Thyroid gland (tissue), 4 donors: ENCODE results near the gene ZRANB3. TPM values are rescaled to one million over a fixed set of nuclear protein-coding genes. Genes with fewer than 3 reads are reported as not detected.

Source experiments
- DNase-seq, 2 donors: peaks; one replicate each; pipeline ENCODE4 v3.0.0-alpha.2; 2019
- H3K27ac ChIP-seq, 3 donors: fragments of 200-600 bp; sonication (generic); 1 replicate in 2 of 3; 2 replicates in 1 of 3; pipeline ENCODE4 v1.5.1; 2016 to 2019; ENCODE audit warnings: mild to moderate bottlenecking in 1 of 3, moderate library complexity in 1 of 3
- H3K27me3 ChIP-seq: fragments of 200-600 bp; sonication (generic); one replicate; pipeline ENCODE4 v1.5.1; 2019
- H3K36me3 ChIP-seq, 2 donors: fragments of 200-600 bp; sonication (generic); one replicate each; pipeline ENCODE4 v1.5.1; 2016 to 2019
- H3K4me1 ChIP-seq, 2 donors: fragments of 200-600 bp; sonication (generic); one replicate each; pipeline ENCODE4 v1.5.1; 2017 to 2019
- H3K4me3 ChIP-seq, 3 donors: fragments of 200-600 bp; sonication (generic); replicated peaks in 1 of 3; 1 replicate in 2 of 3; 2 replicates in 1 of 3; pipeline ENCODE4 v1.5.1; 2016; ENCODE audit warnings: mild to moderate bottlenecking in 1 of 3
- H3K9me3 ChIP-seq: fragments of 200-600 bp; sonication (generic); one replicate; pipeline ENCODE4 v1.5.1; 2017
- POLR2A ChIP-seq, 2 donors: fragments of 450-650 bp; IDR thresholded peaks; one replicate each; pipeline ENCODE4 v1.6.1; 2017; ENCODE audit warnings: antibody characterized with exemption in 2 of 2, mild to moderate bottlenecking in 2 of 2, moderate library complexity in 1 of 2
- WGBS, 2 donors: methylation state at CpG; one replicate each; pipeline ENCODE4 v1.1.5; 2017; 5-methylcytosine and 5-hydroxymethylcytosine counted together
- intact Hi-C: fragments of 100-400 bp; cut with DNase I; formaldehyde crosslinking; loops from one replicate; pipeline ENCODE4 v1.15.1; 2023
- total RNA-seq, 4 donors: library from RNA; depleted of rRNA; stranded (reverse); fragments of >200 nt; gene quantifications; one replicate each; pipeline ENCODE4 v1.2.3, GENCODE V29; 2016
- TF ChIP-seq, protein P1 (sequence below), 6 experiments: fragments of 200-600 bp in 3 of 6; fragments of 450-650 bp in 3 of 6; sonication (generic) in 3 of 6; IDR thresholded peaks; one replicate each; pipeline ENCODE4 v1.5.1; 2016 to 2019; ENCODE audit warnings: antibody characterized with exemption in 6 of 6, mild to moderate bottlenecking in 2 of 6, inconsistent platforms in 1 of 6, moderate library complexity in 1 of 6

Gene ZRANB3
- total RNA-seq, 4 donors from 2014 or later, result 3.1 to 12.2 (median 9.3) TPM

DNA sequence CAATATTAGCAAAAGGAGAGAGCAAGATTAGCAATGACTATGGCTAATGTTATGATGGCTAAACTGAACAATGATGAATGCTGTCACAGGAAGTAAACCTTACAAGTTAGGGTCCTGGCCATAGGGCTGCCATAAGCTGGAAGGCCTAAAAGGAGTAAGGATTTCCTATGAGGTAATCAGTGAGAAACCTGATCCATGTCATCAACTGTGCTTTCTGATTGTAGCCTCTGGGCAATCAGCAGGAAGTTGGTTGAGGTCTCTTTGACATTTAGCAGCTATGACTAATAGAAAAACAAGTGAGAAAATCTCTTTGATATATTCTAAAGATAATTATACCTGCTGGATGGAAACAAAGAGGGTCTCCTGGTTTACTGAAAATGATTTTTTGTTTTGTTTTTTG is 285.9 kb downstream of the ZRANB3 start:
- DNase-seq, result no peak
- TF ChIP-seq POLR2A (IDR thresholded peaks at IDR 0.05), result no peak
- TF ChIP-seq, protein P1, sequence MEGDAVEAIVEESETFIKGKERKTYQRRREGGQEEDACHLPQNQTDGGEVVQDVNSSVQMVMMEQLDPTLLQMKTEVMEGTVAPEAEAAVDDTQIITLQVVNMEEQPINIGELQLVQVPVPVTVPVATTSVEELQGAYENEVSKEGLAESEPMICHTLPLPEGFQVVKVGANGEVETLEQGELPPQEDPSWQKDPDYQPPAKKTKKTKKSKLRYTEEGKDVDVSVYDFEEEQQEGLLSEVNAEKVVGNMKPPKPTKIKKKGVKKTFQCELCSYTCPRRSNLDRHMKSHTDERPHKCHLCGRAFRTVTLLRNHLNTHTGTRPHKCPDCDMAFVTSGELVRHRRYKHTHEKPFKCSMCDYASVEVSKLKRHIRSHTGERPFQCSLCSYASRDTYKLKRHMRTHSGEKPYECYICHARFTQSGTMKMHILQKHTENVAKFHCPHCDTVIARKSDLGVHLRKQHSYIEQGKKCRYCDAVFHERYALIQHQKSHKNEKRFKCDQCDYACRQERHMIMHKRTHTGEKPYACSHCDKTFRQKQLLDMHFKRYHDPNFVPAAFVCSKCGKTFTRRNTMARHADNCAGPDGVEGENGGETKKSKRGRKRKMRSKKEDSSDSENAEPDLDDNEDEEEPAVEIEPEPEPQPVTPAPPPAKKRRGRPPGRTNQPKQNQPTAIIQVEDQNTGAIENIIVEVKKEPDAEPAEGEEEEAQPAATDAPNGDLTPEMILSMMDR (IDR thresholded peaks at IDR 0.05), result no peak
- Histone ChIP-seq H3K4me3 (no peak overlapping the region), H3K27me3 (no peaks in the 10 kb centered on the region), H3K36me3 (no peaks in the 10 kb centered on the region), H3K9me3 (no peaks in the 10 kb centered on the region), H3K4me1 (no peaks in the 10 kb centered on the region), H3K27ac (no peak overlapping the region)
- intact Hi-C loops, result no loop called here

DNA sequence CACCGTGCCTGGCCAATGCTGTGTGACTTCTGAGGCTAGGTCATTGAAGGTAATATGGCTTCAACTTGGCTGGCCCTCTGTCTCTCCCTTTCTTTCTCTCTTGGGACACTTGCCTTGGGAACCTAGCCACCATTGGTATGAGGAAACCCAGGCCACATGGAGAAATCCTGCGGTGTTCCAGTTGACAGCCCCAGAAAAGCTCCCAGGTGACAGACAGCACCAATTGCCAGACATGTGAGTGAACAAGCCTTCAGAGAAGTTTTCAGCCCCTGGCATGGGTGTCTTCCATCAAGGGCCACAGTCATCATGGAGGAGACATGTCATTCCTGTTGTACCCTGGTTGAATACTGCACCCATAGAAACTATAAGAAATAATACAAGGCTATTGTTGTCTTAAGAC is 292.4 kb downstream of the ZRANB3 start:
- Histone ChIP-seq H3K27ac (no peak overlapping the region), H3K9me3 (no peaks in the 10 kb centered on the region), H3K4me1 (no peaks in the 10 kb centered on the region), H3K27me3 (no peaks in the 10 kb centered on the region), H3K4me3 (no peak overlapping the region), H3K36me3 (no peaks in the 10 kb centered on the region)
- TF ChIP-seq POLR2A (IDR thresholded peaks at IDR 0.05), result no peak
- TF ChIP-seq, protein P1 (IDR thresholded peaks at IDR 0.05), result no peak
- no peak for DNase-seq
- WGBS, 2 donors, result 93 to 100% methylated on average over 2 of the region's 2 CpGs
- intact Hi-C loops, result no loop called here

GRCh38 chr2:135230150-135230549 is 300.9 kb downstream of the ZRANB3 start:
- H3K4me1 ChIP-seq, result no peaks in the 10 kb centered on the region
- H3K27me3 ChIP-seq, result no peaks in the 10 kb centered on the region
- intact Hi-C loops, result no loop called here
- no peaks in the 10 kb centered on the region for H3K36me3 ChIP-seq
- no peak overlapping the region for H3K27ac ChIP-seq
- H3K4me3 ChIP-seq, result no peak overlapping the region
- no peaks in the 10 kb centered on the region for H3K9me3 ChIP-seq
- no peak for TF ChIP-seq POLR2A (IDR thresholded peaks at IDR 0.05)
- TF ChIP-seq, protein P1 (IDR thresholded peaks at IDR 0.05), result no peak
- 48 to 69% methylated on average over 1 of the region's 1 CpG for WGBS, 2 donors
- no peak for DNase-seq

DNA sequence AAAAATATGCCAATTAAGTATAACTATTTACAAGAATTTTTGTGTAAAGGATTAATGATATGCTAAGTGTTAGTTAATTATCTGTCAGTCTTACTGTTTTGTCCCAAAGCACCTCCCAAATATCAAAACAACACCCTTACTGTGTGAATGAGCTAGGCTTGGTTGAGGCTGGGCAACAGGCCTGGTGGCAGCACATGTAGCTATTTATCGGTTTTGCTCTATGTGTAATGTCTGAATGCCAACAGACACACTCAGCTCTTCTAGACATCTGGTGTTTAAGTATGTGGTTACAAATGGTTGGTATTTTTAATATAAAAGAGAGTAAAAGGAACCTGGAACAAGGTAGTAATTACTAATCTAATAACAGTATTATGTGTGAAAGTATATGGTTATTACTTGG is 303.6 kb downstream of the ZRANB3 start:
- intact Hi-C loops, result no loop called here
- no peak overlapping the region for H3K4me3 ChIP-seq
- no peaks in the 10 kb centered on the region for H3K9me3 ChIP-seq
- H3K27ac ChIP-seq, result no peak overlapping the region
- no peak for DNase-seq
- no peak for TF ChIP-seq POLR2A (IDR thresholded peaks at IDR 0.05)
- TF ChIP-seq, protein P1 (IDR thresholded peaks at IDR 0.05), result no peak
- no peaks in the 10 kb centered on the region for H3K4me1 ChIP-seq
- no peaks in the 10 kb centered on the region for H3K36me3 ChIP-seq
- 86% methylated on average over 1 of the region's 1 CpG for WGBS, 2 donors
- H3K27me3 ChIP-seq, result no peaks in the 10 kb centered on the region

DNA sequence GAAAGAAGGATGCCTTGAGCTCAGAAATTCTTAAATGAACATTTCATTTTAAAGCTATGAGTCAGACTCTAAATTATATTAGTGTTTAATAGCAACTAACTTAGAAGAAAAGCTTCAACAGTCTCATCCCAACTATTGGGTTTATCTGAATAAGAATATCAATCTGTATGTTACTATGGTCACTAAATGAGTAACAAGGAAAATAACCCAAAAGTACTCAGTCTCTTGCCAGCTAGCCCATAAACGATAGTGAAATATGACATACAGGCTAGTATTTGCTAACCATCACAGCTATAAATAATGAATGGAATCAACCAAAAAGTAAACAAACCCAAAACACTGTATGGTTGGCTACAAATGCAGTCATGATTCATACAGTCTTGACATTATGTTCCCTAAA is 304.1 kb downstream of the ZRANB3 start:
- H3K27ac ChIP-seq, result no peak overlapping the region
- TF ChIP-seq POLR2A (IDR thresholded peaks at IDR 0.05), result no peak
- DNase-seq, result no peak
- intact Hi-C loops, result no loop called here
- H3K4me1 ChIP-seq, result no peaks in the 10 kb centered on the region
- H3K27me3 ChIP-seq, result no peaks in the 10 kb centered on the region
- WGBS, 2 donors, result 81 to 86% methylated on average over 1 of the region's 1 CpG
- no peaks in the 10 kb centered on the region for H3K36me3 ChIP-seq
- H3K4me3 ChIP-seq, result no peak overlapping the region
- no peaks in the 10 kb centered on the region for H3K9me3 ChIP-seq

- H3K9me3 ChIP-seq, result no peaks in the 10 kb centered on the region
- intact Hi-C loops, result no loop called here
- no peak for TF ChIP-seq POLR2A (IDR thresholded peaks at IDR 0.05)
- TF ChIP-seq, protein P1 (IDR thresholded peaks at IDR 0.05), result no peak
- no peak for DNase-seq
- no peak overlapping the region for H3K27ac ChIP-seq
- H3K4me1 ChIP-seq, result no peaks in the 10 kb centered on the region
- no peak overlapping the region for H3K4me3 ChIP-seq
- no peaks in the 10 kb centered on the region for H3K36me3 ChIP-seq
- H3K27me3 ChIP-seq, result no peaks in the 10 kb centered on the region
Measured at GRCh38 chr2:135225781-135226180, 305.2 kb downstream of the ZRANB3 start.
